A549 (cell line): ENCODE measurements around the gene ENDOG.
"Not testable (repeated sequence)": the region's sequence is repeated elsewhere in the genome, so short reads cannot be mapped to it uniquely, and the experiment has no call there.

Experiments
- CHD2 ChIP-seq: fragments of 150-350 bp; IDR thresholded peaks from 2 replicates; pipeline ENCODE4 v1.6.1; 2014; ENCODE audit warnings: low read length; ENCODE audit not compliant: partially characterized antibody
- TF ChIP-seq, protein P1 (sequence below): fragments of >200 bp; sonication (Bioruptor Twin); formaldehyde crosslinking; IDR thresholded peaks from 3 replicates; pipeline ENCODE4 v1.5.1; 2016

DNA sequence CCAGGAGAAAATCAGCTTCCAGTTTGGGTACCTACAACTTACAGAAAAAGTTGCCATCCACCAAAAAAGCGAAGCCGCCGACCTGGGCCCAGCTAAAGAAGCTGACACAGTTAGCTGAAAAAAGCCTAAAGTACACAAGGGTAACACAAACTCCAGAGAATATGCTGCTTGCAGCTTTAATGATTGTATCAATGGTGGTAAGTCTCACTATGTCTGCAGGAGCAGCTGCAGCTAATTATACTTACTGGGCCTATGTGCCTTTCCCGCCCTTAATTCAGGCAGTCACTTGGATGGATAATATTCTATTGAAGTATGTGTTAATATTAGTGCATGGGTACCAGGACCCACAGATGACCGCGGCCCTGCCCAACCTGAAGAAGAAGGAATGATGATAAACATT is 36.2 kb downstream of the ENDOG start:
- TF ChIP-seq, protein P1, sequence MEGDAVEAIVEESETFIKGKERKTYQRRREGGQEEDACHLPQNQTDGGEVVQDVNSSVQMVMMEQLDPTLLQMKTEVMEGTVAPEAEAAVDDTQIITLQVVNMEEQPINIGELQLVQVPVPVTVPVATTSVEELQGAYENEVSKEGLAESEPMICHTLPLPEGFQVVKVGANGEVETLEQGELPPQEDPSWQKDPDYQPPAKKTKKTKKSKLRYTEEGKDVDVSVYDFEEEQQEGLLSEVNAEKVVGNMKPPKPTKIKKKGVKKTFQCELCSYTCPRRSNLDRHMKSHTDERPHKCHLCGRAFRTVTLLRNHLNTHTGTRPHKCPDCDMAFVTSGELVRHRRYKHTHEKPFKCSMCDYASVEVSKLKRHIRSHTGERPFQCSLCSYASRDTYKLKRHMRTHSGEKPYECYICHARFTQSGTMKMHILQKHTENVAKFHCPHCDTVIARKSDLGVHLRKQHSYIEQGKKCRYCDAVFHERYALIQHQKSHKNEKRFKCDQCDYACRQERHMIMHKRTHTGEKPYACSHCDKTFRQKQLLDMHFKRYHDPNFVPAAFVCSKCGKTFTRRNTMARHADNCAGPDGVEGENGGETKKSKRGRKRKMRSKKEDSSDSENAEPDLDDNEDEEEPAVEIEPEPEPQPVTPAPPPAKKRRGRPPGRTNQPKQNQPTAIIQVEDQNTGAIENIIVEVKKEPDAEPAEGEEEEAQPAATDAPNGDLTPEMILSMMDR = not testable (repeated sequence)
- not testable (repeated sequence) for TF ChIP-seq CHD2
